Natural killer cell (primary cell): Measurements from ENCODE around the gene VPS37D. TPM values are rescaled to one million over a fixed set of nuclear protein-coding genes. Genes with fewer than 3 reads are reported as not detected.

Source experiments
- ATAC-seq, 3 donors: fragments of 150-1000 bp in 2 of 3; fragments of 200-7000 bp in 1 of 3; cut with Tn5 transposase; 1 replicate in 1 of 3; 2 replicates in 2 of 3; pipeline ENCODE4 v1.10.0; 2021; ENCODE audit warnings: mild to moderate bottlenecking in 2 of 3, moderate library complexity in 2 of 3
- DNase-seq, 2 donors: peaks; one replicate each; pipeline versions ENCODE4 v3.0.0 to v3.0.0-alpha.2; 2013 to 2021; ENCODE audit warnings: mixed read lengths in 1 of 2
- H3K27ac ChIP-seq: one replicate; pipeline ENCODE4 v1.5.1; 2013; ENCODE audit warnings: mild to moderate bottlenecking, low read length
- H3K27me3 ChIP-seq: one replicate; pipeline ENCODE4 v1.6.1; 2013; ENCODE audit warnings: low read length; ENCODE audit not compliant: control insufficient read depth, insufficient read depth
- H3K36me3 ChIP-seq: one replicate; pipeline ENCODE4 v1.6.1; 2013; ENCODE audit warnings: low read length; ENCODE audit not compliant: control insufficient read depth, insufficient read depth
- H3K4me1 ChIP-seq: one replicate; pipeline ENCODE4 v1.6.1; 2013; ENCODE audit warnings: low read length; ENCODE audit not compliant: control insufficient read depth, insufficient read depth
- H3K4me3 ChIP-seq: one replicate; pipeline ENCODE4 v1.5.1; 2013; ENCODE audit warnings: low read length
- H3K9me3 ChIP-seq: one replicate; pipeline ENCODE4 v1.6.1; 2013; ENCODE audit warnings: low read length; ENCODE audit not compliant: control insufficient read depth, insufficient read depth
- H3K27ac Mint-ChIP-seq, 2 donors: one replicate each; pipeline ENCODE4 v1.8.0; 2022; ENCODE audit warnings: mild to moderate bottlenecking in 2 of 2, mixed read lengths in 2 of 2, moderate library complexity in 1 of 2
- H3K27me3 Mint-ChIP-seq, 2 donors: one replicate each; pipeline ENCODE4 v1.8.0; 2022; ENCODE audit warnings: low read depth in 2 of 2, mixed read lengths in 2 of 2
- H3K36me3 Mint-ChIP-seq: one replicate; pipeline ENCODE4 v1.8.0; 2022; ENCODE audit warnings: mixed read lengths
- H3K4me1 Mint-ChIP-seq, 2 donors: one replicate each; pipeline ENCODE4 v1.8.0; 2022; ENCODE audit warnings: mixed read lengths in 2 of 2
- H3K4me3 Mint-ChIP-seq: one replicate; pipeline ENCODE4 v1.8.0; 2022; ENCODE audit warnings: mild to moderate bottlenecking, moderate library complexity, mixed read lengths
- H3K9me3 Mint-ChIP-seq, 2 donors: one replicate each; pipeline ENCODE4 v1.8.0; 2022; ENCODE audit warnings: mixed read lengths in 2 of 2
- CTCF ChIP-seq: fragments of 200-600 bp; IDR thresholded peaks from one replicate; pipeline ENCODE4 v1.8.0; 2022; ENCODE audit warnings: antibody characterized with exemption
- WGBS: methylation state at CpG from one replicate; pipeline ENCODE4 v1.1.7; 2013; ENCODE audit warnings: missing lambda C conversion rate; ENCODE audit not compliant: insufficient coverage; 5-methylcytosine and 5-hydroxymethylcytosine counted together
- intact Hi-C: fragments of 100-400 bp; cut with micrococcal nuclease; formaldehyde crosslinking; loops from one replicate; pipeline ENCODE4 v1.14.2; 2022
- total RNA-seq, 4 donors: library from RNA; stranded (reverse); fragments of 120-200 nt in 1 of 4; gene quantifications; one replicate each; pipeline versions ENCODE4 v1.2.3 to v1.2.4, GENCODE V29; 2013 to 2022

VPS37D gene
- total RNA-seq, 3 donors from 2014 or later (not counting 1 experiment from before 2014, with no cell fraction given) = 0.40 to 0.83 (median 0.48) TPM

- Mint-ChIP-seq H3K9me3 (no peaks in the 10 kb centered on the region), H3K4me3 (no peak overlapping the region), H3K27ac (no peak overlapping the region), H3K27me3 (peaks cover 24 to 29% of the 10 kb centered on the region in 2 donors), H3K36me3 (no peaks in the 10 kb centered on the region), H3K4me1 (no peaks in the 10 kb centered on the region)
- DNase-seq (no peak), ATAC-seq (no peak)
- Histone ChIP-seq H3K36me3 (no peaks in the 10 kb centered on the region), H3K27ac (no peak overlapping the region), H3K4me3 (no peak overlapping the region), H3K27me3 (no peaks in the 10 kb centered on the region), H3K4me1 (no peaks in the 10 kb centered on the region), H3K9me3 (no peaks in the 10 kb centered on the region)
- intact Hi-C loops = no loop called here
- TF ChIP-seq CTCF = no peak
- WGBS = 89% methylated on average over 8 of the region's 8 CpGs
Measured at GRCh38 chr7:73635428-73636200, 32.0 kb upstream of the VPS37D start.

GRCh38 chr7:73638911-73639310 is 28.7 kb upstream of the VPS37D start:
- DNase-seq (no peak), ATAC-seq (no peak)
- Histone ChIP-seq H3K36me3 (no peaks in the 10 kb centered on the region), H3K27me3 (peaks cover 3% of the 10 kb centered on the region), H3K27ac (no peak overlapping the region), H3K4me3 (no peak overlapping the region), H3K4me1 (no peaks in the 10 kb centered on the region), H3K9me3 (no peaks in the 10 kb centered on the region)
- peaks cover 10 to 13% of the 10 kb centered on the region in 2 donors for H3K27me3 Mint-ChIP-seq
- no peak overlapping the region for H3K4me3 Mint-ChIP-seq
- H3K4me1 Mint-ChIP-seq = no peaks in the 10 kb centered on the region
- intact Hi-C loops = no loop called here
- H3K36me3 Mint-ChIP-seq = no peaks in the 10 kb centered on the region
- TF ChIP-seq CTCF = no peak
- H3K9me3 Mint-ChIP-seq = no peaks in the 10 kb centered on the region
- H3K27ac Mint-ChIP-seq = no peak overlapping the region
- WGBS = 8% methylated on average over 2 of the region's 3 CpGs

GRCh38 chr7:73642834-73643233 is 24.8 kb upstream of the VPS37D start:
- Mint-ChIP-seq H3K36me3 (no peaks in the 10 kb centered on the region), H3K4me1 (no peaks in the 10 kb centered on the region), H3K27ac (no peak overlapping the region), H3K4me3 (no peak overlapping the region), H3K9me3 (no peaks in the 10 kb centered on the region), H3K27me3 (peaks cover 12 to 16% of the 10 kb centered on the region in 2 donors)
- no peak overlapping the region for H3K27ac ChIP-seq
- TF ChIP-seq CTCF = no peak
- H3K27me3 ChIP-seq = peaks cover 9% of the 10 kb centered on the region
- H3K4me3 ChIP-seq = no peak overlapping the region
- 76% methylated on average over 2 of the region's 2 CpGs for WGBS
- ATAC-seq = no peak
- H3K4me1 ChIP-seq = no peaks in the 10 kb centered on the region
- intact Hi-C loops = no loop called here
- no peaks in the 10 kb centered on the region for H3K9me3 ChIP-seq
- H3K36me3 ChIP-seq = no peaks in the 10 kb centered on the region
- DNase-seq = no peak
